Fibroblast of pulmonary artery (primary cell): ENCODE data around the gene LPIN1.
A peak's percentile ranks its signal among the peaks of the same experiment; 100 is the strongest.

Experiments used
- DNase-seq: peaks from one replicate; pipeline ENCODE4 v3.0.0-alpha.2; 2010; ENCODE audit warnings: low read depth
- H3K4me3 ChIP-seq: replicated peaks from 2 replicates; pipeline ENCODE4 v1.5.1; 2011; ENCODE audit warnings: low read depth, mild to moderate bottlenecking, control low read depth, low read length, moderate library complexity
- TF ChIP-seq, protein P1 (sequence below): IDR thresholded peaks from 2 replicates; pipeline ENCODE4 v1.5.1; 2011; ENCODE audit warnings: mild to moderate bottlenecking, control low read depth, low read length, inconsistent platforms; ENCODE audit errors: missing control alignments

Gene LPIN1

DNA sequence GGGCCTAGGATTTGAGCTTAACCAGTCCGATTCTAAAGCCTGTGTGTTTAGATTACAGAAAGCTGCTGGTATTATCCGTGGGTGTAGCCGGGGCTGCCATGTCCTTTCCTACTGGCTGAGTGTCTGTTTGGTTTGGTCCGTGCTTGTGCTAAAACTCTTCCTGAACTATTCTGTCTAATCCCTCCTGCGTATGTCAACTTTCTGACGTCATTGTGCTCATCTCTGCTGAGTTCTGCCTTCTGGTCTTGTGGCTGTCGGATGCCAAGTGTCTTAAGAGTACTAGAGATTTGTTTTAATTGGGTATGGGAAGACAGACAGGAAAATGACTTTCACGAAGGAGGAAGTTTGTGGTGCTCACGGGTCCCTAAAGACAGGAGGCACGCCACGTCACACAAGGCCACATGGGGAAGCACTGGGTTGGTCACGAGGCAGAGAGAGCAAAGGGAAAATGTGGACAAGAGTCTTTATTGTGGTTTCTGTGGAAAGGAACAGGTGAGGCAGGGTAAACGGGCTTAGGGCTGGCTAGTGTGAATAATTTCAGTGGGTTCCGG, 44.6 kb upstream of the LPIN1 start:
- H3K4me3 ChIP-seq, result no peak overlapping the region
- DNase-seq, result no peak
- TF ChIP-seq, protein P1, sequence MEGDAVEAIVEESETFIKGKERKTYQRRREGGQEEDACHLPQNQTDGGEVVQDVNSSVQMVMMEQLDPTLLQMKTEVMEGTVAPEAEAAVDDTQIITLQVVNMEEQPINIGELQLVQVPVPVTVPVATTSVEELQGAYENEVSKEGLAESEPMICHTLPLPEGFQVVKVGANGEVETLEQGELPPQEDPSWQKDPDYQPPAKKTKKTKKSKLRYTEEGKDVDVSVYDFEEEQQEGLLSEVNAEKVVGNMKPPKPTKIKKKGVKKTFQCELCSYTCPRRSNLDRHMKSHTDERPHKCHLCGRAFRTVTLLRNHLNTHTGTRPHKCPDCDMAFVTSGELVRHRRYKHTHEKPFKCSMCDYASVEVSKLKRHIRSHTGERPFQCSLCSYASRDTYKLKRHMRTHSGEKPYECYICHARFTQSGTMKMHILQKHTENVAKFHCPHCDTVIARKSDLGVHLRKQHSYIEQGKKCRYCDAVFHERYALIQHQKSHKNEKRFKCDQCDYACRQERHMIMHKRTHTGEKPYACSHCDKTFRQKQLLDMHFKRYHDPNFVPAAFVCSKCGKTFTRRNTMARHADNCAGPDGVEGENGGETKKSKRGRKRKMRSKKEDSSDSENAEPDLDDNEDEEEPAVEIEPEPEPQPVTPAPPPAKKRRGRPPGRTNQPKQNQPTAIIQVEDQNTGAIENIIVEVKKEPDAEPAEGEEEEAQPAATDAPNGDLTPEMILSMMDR, result no peak

DNA sequence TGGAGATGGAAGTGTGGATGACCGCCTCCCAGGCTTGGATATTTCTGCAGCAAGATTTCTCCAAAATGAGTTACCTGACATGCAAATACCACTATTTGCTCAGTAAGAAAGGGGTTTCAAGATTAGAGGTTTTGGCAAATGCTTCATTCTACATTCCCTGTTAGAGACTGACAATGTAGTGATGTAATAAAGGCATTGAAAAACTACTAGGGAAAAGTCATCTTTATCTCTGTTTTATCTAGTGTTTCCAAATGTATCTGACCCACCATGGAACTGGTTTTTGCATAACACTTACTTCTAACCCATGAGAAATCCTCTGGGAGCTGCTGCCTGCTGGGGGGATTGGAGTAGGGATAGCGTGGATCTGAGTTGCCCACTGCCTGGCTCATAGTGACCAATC, 43.5 kb upstream of the LPIN1 start:
- no peak for DNase-seq
- no peak overlapping the region for H3K4me3 ChIP-seq
- TF ChIP-seq, protein P1, result no peak

DNA sequence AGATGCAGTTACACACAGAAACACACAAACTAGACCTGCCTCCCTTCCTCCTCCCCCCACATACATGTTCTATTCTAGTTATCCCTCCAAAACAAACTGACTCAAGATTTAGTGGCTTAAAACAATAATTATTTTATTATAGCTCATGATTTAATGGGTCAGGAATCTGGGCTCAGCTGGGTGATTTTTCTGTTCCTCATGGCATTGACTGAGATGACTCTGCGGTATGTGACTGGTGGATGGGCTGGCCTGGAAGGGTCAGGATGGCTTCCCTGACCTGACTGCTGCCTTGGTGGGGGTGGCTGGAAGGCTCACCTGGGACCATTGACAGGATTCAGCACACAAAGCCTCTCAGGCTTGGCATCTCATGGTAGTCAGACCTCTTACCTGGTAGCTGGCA, 42.7 kb upstream of the LPIN1 start:
- DNase-seq, result peak; percentile 21
- TF ChIP-seq, protein P1, result no peak
- no peak overlapping the region for H3K4me3 ChIP-seq

DNA sequence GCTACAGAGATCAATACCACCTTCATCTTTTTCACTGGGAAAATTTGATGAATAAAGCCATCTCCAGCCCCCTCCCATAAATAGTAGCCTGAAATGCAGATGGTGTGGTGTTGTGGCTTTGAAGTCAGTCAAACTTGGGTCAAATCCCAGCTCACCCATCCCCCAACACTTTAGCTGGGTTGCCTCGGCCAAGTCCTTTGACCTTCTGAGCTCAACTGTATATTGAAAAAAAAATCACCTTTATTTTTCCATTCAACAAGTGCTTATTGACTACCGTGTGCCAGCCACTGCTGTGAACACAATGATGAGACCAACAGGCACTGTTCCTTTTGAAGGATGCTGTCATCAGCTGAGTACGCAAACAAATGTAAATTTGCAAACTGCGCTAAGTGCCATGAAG, 41.4 kb upstream of the LPIN1 start:
- no peak for DNase-seq
- H3K4me3 ChIP-seq, result no peak overlapping the region
- TF ChIP-seq, protein P1, result no peak

DNA sequence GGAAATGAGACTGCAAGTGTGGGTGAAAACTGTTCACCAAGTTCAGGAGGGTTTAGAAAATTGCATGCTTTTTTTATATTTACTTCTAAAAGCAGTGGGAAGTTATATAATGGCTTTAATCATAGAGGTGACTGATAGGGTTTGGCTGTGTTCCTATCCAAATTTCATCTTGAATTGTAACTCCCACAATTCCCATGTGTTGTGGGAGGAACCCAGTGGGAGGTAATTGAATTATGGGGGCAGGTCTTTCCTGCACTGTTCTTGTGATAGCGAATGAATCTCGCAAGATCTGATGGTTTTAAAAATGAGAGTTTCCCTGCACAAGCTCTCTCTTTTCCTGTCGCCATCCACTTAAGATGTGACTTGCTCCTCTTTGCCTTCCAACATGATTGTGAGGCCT, 40.7 kb upstream of the LPIN1 start:
- H3K4me3 ChIP-seq, result no peak overlapping the region
- TF ChIP-seq, protein P1, result no peak
- DNase-seq, result no peak

DNA sequence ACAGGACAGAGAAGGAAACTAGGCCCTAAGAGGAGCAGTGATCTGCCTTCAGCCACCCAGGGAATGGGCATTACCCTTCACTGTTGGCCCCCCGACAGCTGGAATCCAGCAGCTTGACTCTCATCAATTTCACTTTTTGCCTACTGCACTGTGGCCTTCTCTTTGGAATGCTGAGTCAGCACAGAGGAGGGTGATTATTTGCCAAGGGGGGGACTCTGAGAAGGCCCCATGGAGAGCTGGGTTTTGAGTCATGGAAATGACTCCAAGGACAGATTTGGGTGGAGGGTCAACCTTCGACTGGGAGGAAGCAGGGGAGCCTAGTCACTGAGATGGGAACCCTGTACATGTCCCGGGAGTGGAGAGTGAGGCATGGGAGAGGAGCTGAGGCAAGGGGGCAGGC, 38.3 kb upstream of the LPIN1 start:
- H3K4me3 ChIP-seq, result no peak overlapping the region
- DNase-seq, result no peak
- TF ChIP-seq, protein P1, result no peak

DNA sequence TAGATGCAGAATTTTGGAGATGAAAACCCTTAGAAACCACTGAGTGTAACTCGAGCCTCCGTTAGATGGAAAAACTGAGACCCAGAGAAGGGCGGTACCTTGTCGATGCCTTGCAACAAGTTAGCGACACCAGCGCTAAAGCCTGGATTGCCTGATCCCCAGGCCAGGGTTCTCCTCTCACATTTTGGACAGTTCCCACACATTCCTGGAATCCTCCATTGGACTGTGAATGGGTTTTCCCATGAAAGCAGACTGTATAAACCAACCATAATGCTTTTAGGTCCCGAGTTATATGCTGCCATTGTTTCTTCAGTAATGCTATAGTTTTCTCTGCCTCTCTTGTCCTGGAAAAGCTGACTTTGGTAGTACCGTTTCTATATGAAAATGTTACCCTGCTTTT, 37.1 kb upstream of the LPIN1 start:
- no peak overlapping the region for H3K4me3 ChIP-seq
- DNase-seq, result no peak
- TF ChIP-seq, protein P1, result no peak
